ENCODE results near the gene FLRT1.
A peak's percentile ranks its signal among the peaks of the same experiment; 100 is the strongest.

The FLRT1 gene

GRCh38 chr11:63999349-64000025 is 36.2 kb upstream of the FLRT1 start:
- Histone ChIP-seq H3K9me3 (no peaks in the 10 kb centered on the region), H3K36me3 (peaks cover 14% of the 10 kb centered on the region), H3K4me1 (peaks cover 5% of the 10 kb centered on the region), H3K27me3 (no peaks in the 10 kb centered on the region), H3K4me3 (ENCODE audit: low read depth, low read length) (no peak overlapping the region)
- TF ChIP-seq CTCF (IDR thresholded peaks at IDR 0.05; ENCODE audit: low read depth, low read length), result no peak
- peak; percentile 80 for DNase-seq

DNA sequence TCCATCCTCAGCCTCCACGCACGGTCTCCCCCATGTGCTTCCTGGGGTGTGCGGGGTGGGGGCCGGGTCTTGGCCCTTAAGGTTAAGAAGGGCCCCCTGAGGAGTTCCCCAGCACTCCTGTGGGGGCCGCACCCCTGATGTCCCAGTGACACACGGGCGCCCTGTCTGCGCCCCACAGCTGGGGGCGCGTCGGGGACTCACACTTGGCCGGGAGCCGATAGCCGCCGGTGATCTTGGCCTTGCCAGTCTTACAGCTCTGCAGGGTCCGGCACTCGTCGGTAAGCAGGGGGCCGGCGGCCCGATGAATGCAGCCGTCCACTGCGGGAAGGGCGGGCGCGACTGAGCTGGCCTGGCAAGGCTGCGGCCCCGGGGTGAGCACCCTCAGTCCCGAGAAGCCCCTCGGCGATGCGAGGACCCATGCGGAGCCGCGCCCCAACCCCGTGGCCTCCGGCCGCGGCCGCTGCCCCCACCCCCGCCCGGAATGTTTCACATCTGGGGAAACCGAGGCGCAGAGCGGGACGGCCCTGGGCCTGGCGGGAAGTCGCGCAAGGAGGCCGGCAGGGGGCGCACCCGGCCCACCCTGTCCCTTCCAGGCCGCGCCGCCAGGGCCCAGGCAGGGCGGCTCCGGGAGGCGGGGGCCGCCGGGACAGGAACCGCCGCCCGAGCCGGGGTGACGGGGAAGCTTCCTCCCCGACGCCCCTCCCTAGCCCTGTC is 35.5 kb upstream of the FLRT1 start:
- H3K4me3 ChIP-seq (ENCODE audit: low read depth, low read length), result no peak overlapping the region
- peaks cover 5% of the 10 kb centered on the region for H3K4me1 ChIP-seq
- TF ChIP-seq CTCF (IDR thresholded peaks at IDR 0.05; ENCODE audit: low read depth, low read length), result no peak
- H3K9me3 ChIP-seq, result no peaks in the 10 kb centered on the region
- no peaks in the 10 kb centered on the region for H3K27me3 ChIP-seq
- H3K36me3 ChIP-seq, result peaks cover 14% of the 10 kb centered on the region
- DNase-seq, result no peak

DNA sequence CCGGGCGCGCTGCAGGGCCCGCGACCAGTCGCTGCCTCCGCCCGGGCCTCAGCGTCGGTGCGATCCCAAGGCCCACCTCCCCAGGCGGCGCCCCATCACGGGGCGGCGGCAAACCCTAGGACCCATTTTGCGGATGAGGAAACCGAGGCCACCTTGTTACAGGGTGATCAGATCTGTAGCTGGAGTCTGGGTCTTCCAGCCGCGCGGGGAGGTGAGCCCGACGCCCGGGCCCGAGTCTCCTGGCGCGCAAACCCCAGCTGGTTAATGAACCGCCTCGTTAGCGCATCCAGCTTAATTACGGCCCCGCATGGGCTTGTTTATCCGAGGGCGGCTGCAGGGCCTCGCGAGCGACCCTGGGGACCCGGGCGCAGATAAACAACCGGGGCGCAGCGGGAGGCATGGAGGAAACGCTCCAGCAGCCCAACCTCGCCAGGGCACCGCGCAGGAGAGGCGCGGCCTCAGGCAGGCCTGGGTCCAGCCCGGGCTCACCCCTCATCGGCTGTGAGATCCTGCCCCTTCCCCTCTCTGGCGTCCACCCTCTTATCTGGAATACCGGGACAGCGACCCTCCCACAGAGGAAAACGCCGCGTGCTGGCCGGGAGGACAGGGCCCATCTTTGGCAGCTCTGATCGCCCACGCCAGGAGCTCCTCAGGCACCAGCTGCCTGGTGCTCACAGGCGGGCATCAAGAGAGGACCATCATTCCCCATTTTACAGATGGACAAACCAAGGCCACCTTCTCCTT is 34.8 kb upstream of the FLRT1 start:
- Histone ChIP-seq H3K4me3 (ENCODE audit: low read depth, low read length) (no peak overlapping the region), H3K27me3 (no peaks in the 10 kb centered on the region), H3K36me3 (peaks cover 14% of the 10 kb centered on the region), H3K4me1 (peaks cover 5% of the 10 kb centered on the region), H3K9me3 (no peaks in the 10 kb centered on the region)
- no peak for DNase-seq
- TF ChIP-seq CTCF (IDR thresholded peaks at IDR 0.05; ENCODE audit: low read depth, low read length), result no peak

DNA sequence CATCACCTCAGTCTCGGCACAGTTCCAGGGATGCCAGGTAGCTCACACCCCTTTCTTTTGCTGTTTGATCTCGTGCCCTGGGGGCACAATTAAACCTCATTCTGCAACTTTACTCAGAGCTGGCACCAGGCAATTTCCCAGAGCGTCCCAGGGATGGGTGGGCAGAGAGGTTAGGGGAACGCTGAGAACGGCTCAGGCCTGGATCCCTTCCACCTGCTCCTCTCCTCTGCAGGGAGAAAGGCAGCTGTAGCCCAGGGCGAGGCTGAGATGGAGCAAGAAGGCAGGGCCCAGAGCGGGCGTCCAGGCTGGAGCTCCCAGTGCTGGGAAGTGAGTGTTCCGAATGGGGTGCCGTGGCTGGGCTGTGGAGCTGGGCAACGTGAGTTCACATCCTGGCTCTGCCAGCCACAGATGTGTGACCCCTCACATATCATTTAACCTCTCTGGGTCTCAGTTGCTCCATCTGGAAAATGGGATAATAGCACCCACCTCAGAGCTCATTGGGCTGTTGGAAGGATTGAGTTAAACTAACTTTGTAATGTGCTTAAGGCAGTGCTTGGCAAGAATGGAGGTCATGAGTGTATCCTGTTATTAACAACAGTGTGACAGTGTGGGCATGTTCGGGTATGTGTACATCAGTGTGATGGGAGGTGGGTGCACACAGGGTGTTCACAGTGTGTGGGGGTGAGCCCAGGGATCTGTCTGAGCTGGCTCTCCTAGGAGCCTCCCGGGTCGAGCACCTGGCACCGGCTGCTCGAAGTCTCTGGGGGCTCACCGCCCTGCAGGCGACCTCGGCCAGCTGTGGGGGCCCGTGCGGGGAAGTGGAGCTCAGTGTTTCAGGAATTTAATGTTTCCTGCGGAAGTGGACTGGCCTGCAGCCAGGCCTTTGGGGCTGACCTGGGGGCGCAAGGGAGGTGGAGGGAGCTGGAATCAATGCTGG is 34.0 kb upstream of the FLRT1 start:
- H3K4me1 ChIP-seq, result peaks cover 5% of the 10 kb centered on the region

More for the DNA sequence above, 34.0 kb upstream of the FLRT1 start:
- no peaks in the 10 kb centered on the region for H3K27me3 ChIP-seq
- no peaks in the 10 kb centered on the region for H3K9me3 ChIP-seq
- peak; percentile 41 for DNase-seq
- H3K4me3 ChIP-seq (ENCODE audit: low read depth, low read length), result no peak overlapping the region
- no peak for TF ChIP-seq CTCF (IDR thresholded peaks at IDR 0.05; ENCODE audit: low read depth, low read length)
- peaks cover 6% of the 10 kb centered on the region for H3K36me3 ChIP-seq
